ENCODE measurements around the gene MDP1.

The MDP1 gene

GRCh38 chr14:24215495-24216344 lies at the start of gene MDP1:
MDP1 (minus strand) TSS chr14:24216066; CDS start chr14:24215955, 111 bp downstream.
- peak; percentile 95 for DNase-seq

DNA sequence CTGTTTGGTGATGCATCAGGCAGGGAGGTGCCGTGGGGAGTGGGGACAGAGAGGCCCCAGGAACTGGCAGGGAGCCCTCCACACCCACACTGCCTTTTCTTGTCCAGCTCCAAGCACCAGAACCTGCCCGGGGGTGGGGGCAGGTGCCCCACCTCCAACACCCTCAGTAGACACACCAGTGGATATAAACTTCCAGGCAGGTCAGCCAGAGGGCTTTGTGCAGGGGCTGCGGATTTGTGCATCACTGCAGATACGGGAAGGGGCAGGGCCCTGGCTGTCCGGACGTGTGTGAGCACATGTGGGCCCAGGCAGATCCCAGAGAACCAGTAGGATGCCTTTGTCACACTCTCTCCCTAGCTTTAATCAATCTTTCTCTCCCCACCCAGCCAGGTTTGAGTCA lies 48.4 kb upstream of the MDP1 start:
- DNase-seq = no peak

DNA sequence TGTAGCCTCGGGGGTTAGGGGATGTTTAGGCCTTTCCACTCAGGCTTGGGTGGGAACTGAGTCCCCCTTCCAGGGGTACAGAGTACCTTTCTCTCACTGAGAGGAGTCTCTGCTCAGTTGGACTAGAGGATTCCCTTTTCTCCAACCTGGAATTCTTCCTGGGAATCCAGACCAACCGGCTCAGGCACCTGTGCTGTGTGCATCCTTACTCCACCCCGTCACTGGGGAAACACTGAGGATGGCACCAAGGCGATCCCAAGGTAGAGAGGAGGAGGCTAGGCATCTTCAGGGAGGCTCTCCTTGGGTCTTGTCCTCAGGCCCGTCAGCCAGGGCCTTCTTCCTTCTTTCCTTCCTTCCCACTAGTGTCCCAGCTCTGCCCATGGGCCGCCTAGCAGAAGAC lies 48.0 kb upstream of the MDP1 start:
- DNase-seq = no peak

DNA sequence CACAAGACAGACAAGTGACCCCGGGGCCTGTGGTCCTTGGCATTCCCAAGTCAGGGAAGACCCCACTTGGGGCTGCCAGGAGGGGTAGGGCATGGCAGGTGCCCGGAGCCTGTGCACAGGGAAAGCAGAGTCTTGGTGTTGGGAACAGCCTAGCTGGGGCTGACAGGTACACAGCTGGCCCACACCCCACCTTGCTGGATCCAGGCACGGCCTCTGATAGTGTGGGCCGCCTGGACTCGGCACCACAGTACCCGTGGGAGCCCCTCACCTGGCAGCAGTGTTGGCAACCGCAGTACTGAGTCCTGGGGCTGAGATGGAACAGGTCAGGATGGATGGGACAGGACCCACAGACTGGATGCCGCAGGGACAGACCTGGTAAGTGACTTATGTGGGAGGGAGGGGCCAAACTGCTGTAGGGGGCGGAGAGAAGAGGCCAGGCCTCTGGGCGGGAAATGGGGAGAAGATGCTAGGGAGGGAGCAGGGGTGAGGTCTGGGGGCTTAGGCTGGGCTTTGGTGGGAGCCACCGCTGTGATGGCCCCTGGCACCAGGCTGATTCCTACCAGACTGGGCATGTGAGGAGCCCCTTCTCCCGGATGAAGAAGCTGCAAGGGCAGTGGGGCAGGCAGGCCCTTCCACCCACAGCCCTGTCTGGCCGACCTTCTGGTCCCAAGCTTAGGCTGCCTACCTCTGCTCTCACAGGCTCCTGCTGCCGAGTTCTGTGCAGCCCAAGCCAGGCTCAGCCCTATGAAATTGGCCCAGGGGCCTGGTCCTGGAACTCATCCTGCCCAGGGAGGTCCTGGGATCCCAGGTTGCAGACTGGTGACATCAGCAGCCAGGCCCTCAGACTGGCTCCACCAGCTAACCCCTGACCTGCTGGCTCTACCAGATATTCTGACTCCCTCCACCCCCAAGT lies 47.2 kb upstream of the MDP1 start, which contains the start of gene TGM1:
TSS of gene TGM1 (minus strand) at position 357 of the 913 bp plus-strand sequence. CDS start 825 bp downstream, outside the sequence.
- DNase-seq = no peak

GRCh38 chr14:24261969-24262327 lies 46.1 kb upstream of the MDP1 start:
- no peak for DNase-seq

- no peak for DNase-seq
Measured at GRCh38 chr14:24261256-24261968, 45.5 kb upstream of the MDP1 start.

DNA sequence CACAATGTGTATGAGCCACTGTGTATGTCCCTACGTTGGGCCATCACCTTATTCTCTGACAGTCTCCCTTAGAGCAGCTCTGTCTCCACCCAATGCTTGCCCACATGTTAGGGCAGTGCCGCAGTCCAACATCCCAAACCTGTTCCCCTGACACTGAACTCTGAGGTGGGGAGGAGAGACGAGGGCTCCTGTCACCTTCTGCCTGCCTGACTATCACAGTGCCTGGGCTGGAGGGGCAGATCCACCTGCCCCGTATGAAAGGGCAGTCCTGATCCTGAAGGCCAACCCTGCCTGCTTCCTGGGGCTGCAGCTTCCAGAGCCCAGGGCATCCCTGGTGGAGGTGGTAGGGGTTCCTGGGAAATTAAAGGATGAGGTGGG lies 44.9 kb upstream of the MDP1 start:
- DNase-seq = no peak

GRCh38 chr14:24260026-24260779 lies 44.3 kb upstream of the MDP1 start:
- DNase-seq = no peak

- DNase-seq = no peak
Measured at GRCh38 chr14:24259282-24260025, 43.6 kb upstream of the MDP1 start.

DNA sequence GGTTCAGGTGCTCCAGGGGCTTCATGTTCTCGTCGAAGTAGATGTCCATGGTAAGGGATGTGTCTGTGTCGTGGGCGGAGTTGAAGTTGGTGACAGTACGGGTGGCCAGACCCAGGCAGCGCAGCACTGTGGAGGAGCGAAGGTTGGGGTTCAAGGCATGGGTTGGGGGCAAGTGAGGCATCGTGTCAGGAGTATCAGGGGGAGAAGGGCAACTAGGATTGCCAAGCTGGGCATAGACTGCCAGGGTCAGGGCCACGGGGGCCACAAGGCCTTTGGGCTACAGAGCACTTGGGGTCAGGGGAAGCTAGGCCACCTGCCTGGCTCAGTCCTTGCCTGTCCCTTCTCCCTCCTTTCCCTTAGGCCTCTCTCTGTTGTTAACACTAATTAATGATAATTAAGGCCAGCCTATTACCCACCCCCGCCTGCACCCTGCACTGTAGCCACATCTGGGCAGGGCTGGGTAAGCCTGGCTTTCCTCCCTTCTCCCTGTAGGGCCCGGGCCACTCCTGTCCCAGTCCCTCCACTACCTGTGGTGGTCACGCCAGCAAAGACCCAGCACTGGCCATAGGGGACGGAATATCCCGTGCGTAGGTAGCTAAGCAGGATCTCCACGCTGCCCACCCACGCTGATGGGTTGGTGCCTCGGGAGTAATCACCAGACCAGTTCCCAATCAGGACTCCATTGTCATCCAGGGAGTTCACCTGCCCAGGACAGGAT lies 42.8 kb upstream of the MDP1 start:
- no peak for DNase-seq

- DNase-seq = no peak
Measured at GRCh38 chr14:24258119-24258518, 42.3 kb upstream of the MDP1 start.

DNA sequence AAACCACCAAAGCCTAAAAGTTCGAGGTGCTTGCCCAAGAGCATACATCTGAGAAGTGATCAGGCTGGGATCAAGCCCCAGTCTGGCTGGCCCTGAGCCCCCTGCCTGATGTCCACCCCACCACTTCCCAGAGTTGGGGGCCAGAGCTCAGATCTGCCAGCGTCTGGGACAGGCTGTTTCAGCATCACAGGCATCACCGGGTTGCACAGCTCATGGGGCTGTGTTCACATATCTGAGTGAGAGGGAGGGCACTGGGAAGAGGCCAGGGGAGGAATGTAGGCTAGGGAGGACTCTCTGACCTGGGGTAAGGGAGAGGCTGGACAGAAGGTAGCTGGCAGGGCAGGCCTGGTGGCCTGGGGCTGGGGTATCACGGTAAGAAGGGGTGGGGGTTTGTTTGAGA lies 41.1 kb upstream of the MDP1 start:
- no peak for DNase-seq

- no peak for DNase-seq
Measured at GRCh38 chr14:24255931-24256711, 40.3 kb upstream of the MDP1 start.

DNA sequence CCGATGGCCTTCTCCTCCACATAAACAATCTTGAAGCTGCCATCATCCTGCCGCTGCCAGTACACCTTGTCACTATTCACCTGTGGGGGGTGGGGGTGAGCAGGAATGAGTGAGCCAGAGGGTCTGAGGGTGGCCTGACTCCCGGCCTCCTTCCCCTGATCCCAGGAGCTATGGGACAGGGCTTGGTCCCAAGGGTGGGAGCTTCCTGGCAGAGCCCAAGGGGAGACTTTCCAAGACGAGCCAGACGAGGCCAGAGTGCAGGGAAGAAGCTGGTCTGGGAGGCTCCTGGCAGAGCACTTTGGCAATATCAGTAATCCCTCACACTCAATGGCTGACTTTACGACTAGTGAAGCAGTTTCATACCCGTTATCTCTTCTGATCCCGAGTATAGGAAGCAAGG lies 39.6 kb upstream of the MDP1 start:
- no peak for DNase-seq

GRCh38 chr14:24254630-24255392 lies 38.9 kb upstream of the MDP1 start:
- no peak for DNase-seq

DNA sequence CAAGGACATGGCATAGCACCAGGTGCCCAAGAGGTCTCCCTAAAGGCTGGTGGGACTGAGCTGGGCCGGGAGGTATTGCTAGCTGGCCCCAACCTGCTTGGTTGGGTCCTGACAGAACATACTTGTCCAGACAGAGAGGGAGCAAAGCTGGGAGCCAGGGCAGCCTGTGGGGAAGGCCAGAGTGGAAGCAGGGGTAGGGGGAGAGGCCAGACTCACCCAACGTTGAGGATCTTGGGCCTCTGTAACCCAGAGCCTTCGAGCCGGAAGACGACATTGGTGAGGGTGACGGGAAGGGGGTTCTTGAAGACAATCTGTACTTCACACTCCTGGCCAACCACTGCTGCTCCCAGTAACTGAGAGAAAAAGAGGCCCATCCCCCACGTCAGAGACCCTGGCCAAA lies 38.1 kb upstream of the MDP1 start:
- no peak for DNase-seq

- no peak for DNase-seq
Measured at GRCh38 chr14:24252289-24253124, 36.6 kb upstream of the MDP1 start.

GRCh38 chr14:24251880-24252288 lies 36.0 kb upstream of the MDP1 start:
- DNase-seq = no peak
